ENCODE results near the gene ALG9.

The ALG9 gene

GRCh38 chr11:111737444-111738210 lies 133.8 kb downstream of the ALG9 start:
- Histone ChIP-seq H3K9ac (ENCODE audit: low read depth, low read length, poor library complexity, severe bottlenecking) (no peak overlapping the region), H2AFZ (ENCODE audit: low read length) (no peak overlapping the region), H3K27me3 (ENCODE audit: insufficient read depth, low read length, poor library complexity, severe bottlenecking) (no peaks in the 10 kb centered on the region), H3K4me3 (ENCODE audit: low read length, poor library complexity, severe bottlenecking) (no peak overlapping the region), H3K9me3 (ENCODE audit: insufficient read depth, low read depth, low read length) (no peaks in the 10 kb centered on the region), H4K20me1 (ENCODE audit: insufficient read depth, low read length, poor library complexity, severe bottlenecking) (no peaks in the 10 kb centered on the region), H3K4me1 (ENCODE audit: insufficient read depth, low read length, poor library complexity, severe bottlenecking) (peaks cover 5% of the 10 kb centered on the region), H3K9me2 (replicated peaks; ENCODE audit: low read depth, low read length) (no peaks in the 10 kb centered on the region), H3K79me2 (ENCODE audit: insufficient read depth, low read length) (no peaks in the 10 kb centered on the region), H3F3A (ENCODE audit: low read depth) (no peaks in the 10 kb centered on the region), H3K4me2 (ENCODE audit: low read depth, low read length, poor library complexity, severe bottlenecking) (no peak overlapping the region), H3K36me3 (ENCODE audit: insufficient read depth, low read length) (peaks cover 42% of the 10 kb centered on the region; the same call in 1 of the 2 replicates)
- TF ChIP-seq EZH2phosphoT487 (IDR thresholded peaks at IDR 0.05; ENCODE audit: borderline replicate concordance) (no peak), CTCF (conservative IDR thresholded peaks at IDR 0.05; ENCODE audit: low read length) (no peak)

GRCh38 chr11:111736621-111737443 lies 134.5 kb downstream of the ALG9 start:
- Histone ChIP-seq H3K9me2 (replicated peaks; ENCODE audit: low read depth, low read length) (no peaks in the 10 kb centered on the region), H3K79me2 (ENCODE audit: insufficient read depth, low read length) (no peaks in the 10 kb centered on the region), H2AFZ (ENCODE audit: low read length) (no peak overlapping the region), H3K36me3 (ENCODE audit: insufficient read depth, low read length) (peaks cover 38% of the 10 kb centered on the region; the same call in 1 of the 2 replicates), H3K4me1 (ENCODE audit: insufficient read depth, low read length, poor library complexity, severe bottlenecking) (no peaks in the 10 kb centered on the region), H3K4me3 (ENCODE audit: low read length, poor library complexity, severe bottlenecking) (no peak overlapping the region), H3K9me3 (ENCODE audit: insufficient read depth, low read depth, low read length) (no peaks in the 10 kb centered on the region), H3K27me3 (ENCODE audit: insufficient read depth, low read length, poor library complexity, severe bottlenecking) (no peaks in the 10 kb centered on the region), H3K9ac (ENCODE audit: low read depth, low read length, poor library complexity, severe bottlenecking) (no peak overlapping the region), H4K20me1 (ENCODE audit: insufficient read depth, low read length, poor library complexity, severe bottlenecking) (no peaks in the 10 kb centered on the region), H3K4me2 (ENCODE audit: low read depth, low read length, poor library complexity, severe bottlenecking) (no peak overlapping the region), H3F3A (ENCODE audit: low read depth) (no peaks in the 10 kb centered on the region)
- TF ChIP-seq EZH2phosphoT487 (IDR thresholded peaks at IDR 0.05; ENCODE audit: borderline replicate concordance) = no peak
- TF ChIP-seq CTCF (conservative IDR thresholded peaks at IDR 0.05; ENCODE audit: low read length) = no peak
